Measurements from ENCODE around the gene TEX101.

DNA sequence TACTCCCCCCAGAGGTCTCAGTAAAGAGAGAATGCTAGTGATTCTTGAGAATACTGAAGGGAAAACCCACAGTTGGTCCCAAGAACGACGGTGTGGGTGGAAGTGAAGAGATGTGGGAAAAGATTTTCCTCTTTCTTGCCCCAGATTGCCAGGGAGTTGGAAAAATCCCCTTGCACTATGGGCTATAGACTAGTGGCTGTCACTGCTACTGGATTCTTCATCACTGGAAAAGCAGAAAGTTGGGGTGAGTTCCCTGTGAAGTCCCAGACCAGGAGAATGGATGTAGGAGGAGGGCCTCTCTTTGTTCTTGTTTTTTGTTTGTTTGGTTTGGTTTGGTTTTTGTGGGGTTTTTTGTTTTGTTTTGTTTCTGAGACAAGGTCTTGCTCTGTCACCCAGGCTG lies 39.3 kb downstream of the TEX101 start:
- TF ChIP-seq POLR2A (IDR thresholded peaks at IDR 0.05) (no peak), POLR2AphosphoS5 (IDR thresholded peaks at IDR 0.05; ENCODE audit: insufficient read depth in 1 of 2, low read depth in 1 of 2) (no peak)
- TF ChIP-seq, protein P1, sequence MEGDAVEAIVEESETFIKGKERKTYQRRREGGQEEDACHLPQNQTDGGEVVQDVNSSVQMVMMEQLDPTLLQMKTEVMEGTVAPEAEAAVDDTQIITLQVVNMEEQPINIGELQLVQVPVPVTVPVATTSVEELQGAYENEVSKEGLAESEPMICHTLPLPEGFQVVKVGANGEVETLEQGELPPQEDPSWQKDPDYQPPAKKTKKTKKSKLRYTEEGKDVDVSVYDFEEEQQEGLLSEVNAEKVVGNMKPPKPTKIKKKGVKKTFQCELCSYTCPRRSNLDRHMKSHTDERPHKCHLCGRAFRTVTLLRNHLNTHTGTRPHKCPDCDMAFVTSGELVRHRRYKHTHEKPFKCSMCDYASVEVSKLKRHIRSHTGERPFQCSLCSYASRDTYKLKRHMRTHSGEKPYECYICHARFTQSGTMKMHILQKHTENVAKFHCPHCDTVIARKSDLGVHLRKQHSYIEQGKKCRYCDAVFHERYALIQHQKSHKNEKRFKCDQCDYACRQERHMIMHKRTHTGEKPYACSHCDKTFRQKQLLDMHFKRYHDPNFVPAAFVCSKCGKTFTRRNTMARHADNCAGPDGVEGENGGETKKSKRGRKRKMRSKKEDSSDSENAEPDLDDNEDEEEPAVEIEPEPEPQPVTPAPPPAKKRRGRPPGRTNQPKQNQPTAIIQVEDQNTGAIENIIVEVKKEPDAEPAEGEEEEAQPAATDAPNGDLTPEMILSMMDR (IDR thresholded peaks at IDR 0.05): no peak

Measured in vagina (tissue), 2 donors.